ENCODE data around the gene REPIN1.

REPIN1 gene

DNA sequence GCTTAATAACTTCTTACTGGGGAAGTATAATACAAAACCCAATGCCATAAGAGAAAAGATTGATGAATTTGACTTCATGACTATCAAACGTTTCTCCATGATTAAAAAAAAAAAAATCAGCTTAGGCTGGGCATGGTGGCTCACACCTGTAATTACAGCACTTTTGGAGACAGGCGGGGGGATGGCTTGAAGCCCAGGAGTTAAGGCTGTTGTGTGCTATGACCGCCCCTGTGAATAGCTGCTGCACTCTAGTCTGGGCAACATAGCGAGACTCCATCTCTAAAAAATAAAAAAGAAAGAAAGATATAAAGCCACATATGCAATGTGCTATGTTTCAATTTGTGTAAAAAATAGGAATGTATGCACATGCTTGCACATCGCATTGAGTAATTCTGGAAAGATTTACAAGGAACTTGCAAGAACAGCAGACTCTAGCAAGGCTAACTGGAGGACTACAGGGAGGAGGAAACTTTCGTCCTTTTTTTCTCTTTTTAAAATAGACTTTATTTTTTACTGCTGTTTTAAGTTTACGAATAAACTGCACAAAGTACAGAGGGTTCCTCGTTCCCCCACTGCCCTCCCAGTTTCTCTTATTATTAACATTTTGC is 16.9 kb upstream of the REPIN1 start:
- no peaks in the 10 kb centered on the region for H3K79me2 ChIP-seq (ENCODE audit: low read length)
- no peak overlapping the region for H3K27ac ChIP-seq (ENCODE audit: low read length)
- no peak overlapping the region for H2AFZ ChIP-seq (ENCODE audit: low read length)
- no peaks in the 10 kb centered on the region for H4K20me1 ChIP-seq (ENCODE audit: insufficient read depth, low read length)
- peaks cover 13% of the 10 kb centered on the region; the same call in 1 of the 2 replicates for H3K4me1 ChIP-seq (ENCODE audit: low read length)
- H3K4me3 ChIP-seq (ENCODE audit: low read length) = no peak overlapping the region
- H3K9me3 ChIP-seq (replicated peaks; ENCODE audit: insufficient read depth, low read length) = no peaks in the 10 kb centered on the region
- H3K4me2 ChIP-seq (ENCODE audit: low read depth, low read length) = no peak overlapping the region
- TF ChIP-seq EZH2phosphoT487 (IDR thresholded peaks at IDR 0.05; ENCODE audit: low read length) = no peak
- no peak for TF ChIP-seq EZH2 (optimal IDR thresholded peaks at IDR 0.05; ENCODE audit: low read depth, low read length)
- TF ChIP-seq, protein P1, sequence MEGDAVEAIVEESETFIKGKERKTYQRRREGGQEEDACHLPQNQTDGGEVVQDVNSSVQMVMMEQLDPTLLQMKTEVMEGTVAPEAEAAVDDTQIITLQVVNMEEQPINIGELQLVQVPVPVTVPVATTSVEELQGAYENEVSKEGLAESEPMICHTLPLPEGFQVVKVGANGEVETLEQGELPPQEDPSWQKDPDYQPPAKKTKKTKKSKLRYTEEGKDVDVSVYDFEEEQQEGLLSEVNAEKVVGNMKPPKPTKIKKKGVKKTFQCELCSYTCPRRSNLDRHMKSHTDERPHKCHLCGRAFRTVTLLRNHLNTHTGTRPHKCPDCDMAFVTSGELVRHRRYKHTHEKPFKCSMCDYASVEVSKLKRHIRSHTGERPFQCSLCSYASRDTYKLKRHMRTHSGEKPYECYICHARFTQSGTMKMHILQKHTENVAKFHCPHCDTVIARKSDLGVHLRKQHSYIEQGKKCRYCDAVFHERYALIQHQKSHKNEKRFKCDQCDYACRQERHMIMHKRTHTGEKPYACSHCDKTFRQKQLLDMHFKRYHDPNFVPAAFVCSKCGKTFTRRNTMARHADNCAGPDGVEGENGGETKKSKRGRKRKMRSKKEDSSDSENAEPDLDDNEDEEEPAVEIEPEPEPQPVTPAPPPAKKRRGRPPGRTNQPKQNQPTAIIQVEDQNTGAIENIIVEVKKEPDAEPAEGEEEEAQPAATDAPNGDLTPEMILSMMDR (IDR thresholded peaks at IDR 0.05; ENCODE audit: low read length) = no peak
- H3K36me3 ChIP-seq (replicated peaks; ENCODE audit: insufficient read depth, low read length) = no peaks in the 10 kb centered on the region
- H3K27me3 ChIP-seq (replicated peaks; ENCODE audit: insufficient read depth, low read length) = peaks cover 6% of the 10 kb centered on the region; the same call in 1 of the 2 replicates
- DNase-seq = no peak
- no peaks in the 10 kb centered on the region for H3F3A ChIP-seq (ENCODE audit: insufficient read depth, low read length)
- H3K9me2 ChIP-seq (replicated peaks; ENCODE audit: insufficient read depth, low read length) = no peaks in the 10 kb centered on the region
- no peak overlapping the region for H3K9ac ChIP-seq (ENCODE audit: low read length)

- no peak overlapping the region for H3K9ac ChIP-seq (ENCODE audit: low read length)
- TF ChIP-seq EZH2 (optimal IDR thresholded peaks at IDR 0.05; ENCODE audit: low read depth, low read length) (no peak), EZH2phosphoT487 (IDR thresholded peaks at IDR 0.05; ENCODE audit: low read length) (no peak)
- TF ChIP-seq, protein P1 (IDR thresholded peaks at IDR 0.05; ENCODE audit: low read length) = no peak
- H3K4me2 ChIP-seq (ENCODE audit: low read depth, low read length) = no peak overlapping the region
- peaks cover 15% of the 10 kb centered on the region for H3F3A ChIP-seq (ENCODE audit: insufficient read depth, low read length)
- no peaks in the 10 kb centered on the region for H3K9me2 ChIP-seq (replicated peaks; ENCODE audit: insufficient read depth, low read length)
- no peaks in the 10 kb centered on the region for H3K79me2 ChIP-seq (ENCODE audit: low read length)
- H3K9me3 ChIP-seq (replicated peaks; ENCODE audit: insufficient read depth, low read length) = no peaks in the 10 kb centered on the region
- H3K27me3 ChIP-seq (replicated peaks; ENCODE audit: insufficient read depth, low read length) = peaks cover 6% of the 10 kb centered on the region; the same call in 1 of the 2 replicates
- no peaks in the 10 kb centered on the region for H4K20me1 ChIP-seq (ENCODE audit: insufficient read depth, low read length)
- DNase-seq = no peak
- no peak overlapping the region for H3K4me3 ChIP-seq (ENCODE audit: low read length)
- no peaks in the 10 kb centered on the region for H3K36me3 ChIP-seq (replicated peaks; ENCODE audit: insufficient read depth, low read length)
- no peak overlapping the region for H3K27ac ChIP-seq (ENCODE audit: low read length)
- H2AFZ ChIP-seq (ENCODE audit: low read length) = peak overlapping the region; percentile 2; the same call in 1 of the 2 replicates
- H3K4me1 ChIP-seq (ENCODE audit: low read length) = peaks cover 24% of the 10 kb centered on the region
Observed at GRCh38 chr7:150355666-150356059, 13.0 kb upstream of the REPIN1 start.

DNA sequence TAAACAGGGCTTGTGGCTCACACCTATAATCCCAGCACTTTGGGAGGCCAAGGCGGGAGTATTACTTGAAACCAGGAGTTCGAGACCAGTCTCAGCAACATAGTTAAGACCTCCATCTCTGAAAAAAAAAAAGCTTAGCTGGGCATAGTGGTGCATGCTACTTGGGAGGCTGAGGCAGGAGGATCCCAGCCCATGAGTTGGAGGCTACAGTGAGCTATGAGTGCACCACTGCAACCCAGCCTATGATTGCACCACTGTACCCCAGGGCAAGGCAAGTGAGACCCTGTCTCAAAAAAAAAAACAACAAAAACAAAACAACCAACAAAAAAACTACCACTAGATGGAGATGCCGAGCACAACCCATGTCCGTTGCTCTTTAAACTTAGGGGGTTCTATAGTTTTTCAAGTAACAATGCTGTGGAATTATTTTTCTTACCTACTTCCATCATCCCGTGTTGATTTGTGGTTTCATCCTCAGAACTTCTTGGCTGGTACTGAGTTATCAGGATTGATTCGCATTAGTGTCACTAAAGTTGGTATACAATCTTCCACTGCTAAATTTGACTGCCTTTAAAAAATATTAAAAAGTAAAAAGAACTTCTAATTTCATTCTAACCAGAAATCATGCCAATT is 12.2 kb upstream of the REPIN1 start:
- Histone ChIP-seq H3K27ac (ENCODE audit: low read length) (no peak overlapping the region), H3K27me3 (replicated peaks; ENCODE audit: insufficient read depth, low read length) (peaks cover 6% of the 10 kb centered on the region; the same call in 1 of the 2 replicates), H3K9ac (ENCODE audit: low read length) (no peak overlapping the region), H3F3A (ENCODE audit: insufficient read depth, low read length) (peaks cover 15% of the 10 kb centered on the region), H3K4me3 (ENCODE audit: low read length) (no peak overlapping the region), H3K79me2 (ENCODE audit: low read length) (no peaks in the 10 kb centered on the region), H4K20me1 (ENCODE audit: insufficient read depth, low read length) (no peaks in the 10 kb centered on the region), H3K4me1 (ENCODE audit: low read length) (peaks cover 24% of the 10 kb centered on the region), H3K36me3 (replicated peaks; ENCODE audit: insufficient read depth, low read length) (no peaks in the 10 kb centered on the region), H3K9me2 (replicated peaks; ENCODE audit: insufficient read depth, low read length) (no peaks in the 10 kb centered on the region), H3K4me2 (ENCODE audit: low read depth, low read length) (peak overlapping the region; percentile 3; the same call in 1 of the 2 replicates), H3K9me3 (replicated peaks; ENCODE audit: insufficient read depth, low read length) (no peaks in the 10 kb centered on the region), H2AFZ (ENCODE audit: low read length) (peak overlapping the region; percentile 37)
- DNase-seq = peak; percentile 69
- TF ChIP-seq EZH2phosphoT487 (IDR thresholded peaks at IDR 0.05; ENCODE audit: low read length) (no peak), EZH2 (optimal IDR thresholded peaks at IDR 0.05; ENCODE audit: low read depth, low read length) (no peak)
- TF ChIP-seq, protein P1 (IDR thresholded peaks at IDR 0.05; ENCODE audit: low read length) = peak; percentile 95

Data from MM.1S (cell line).